Measurements from ENCODE around the gene RBM44.

RBM44 gene

DNA sequence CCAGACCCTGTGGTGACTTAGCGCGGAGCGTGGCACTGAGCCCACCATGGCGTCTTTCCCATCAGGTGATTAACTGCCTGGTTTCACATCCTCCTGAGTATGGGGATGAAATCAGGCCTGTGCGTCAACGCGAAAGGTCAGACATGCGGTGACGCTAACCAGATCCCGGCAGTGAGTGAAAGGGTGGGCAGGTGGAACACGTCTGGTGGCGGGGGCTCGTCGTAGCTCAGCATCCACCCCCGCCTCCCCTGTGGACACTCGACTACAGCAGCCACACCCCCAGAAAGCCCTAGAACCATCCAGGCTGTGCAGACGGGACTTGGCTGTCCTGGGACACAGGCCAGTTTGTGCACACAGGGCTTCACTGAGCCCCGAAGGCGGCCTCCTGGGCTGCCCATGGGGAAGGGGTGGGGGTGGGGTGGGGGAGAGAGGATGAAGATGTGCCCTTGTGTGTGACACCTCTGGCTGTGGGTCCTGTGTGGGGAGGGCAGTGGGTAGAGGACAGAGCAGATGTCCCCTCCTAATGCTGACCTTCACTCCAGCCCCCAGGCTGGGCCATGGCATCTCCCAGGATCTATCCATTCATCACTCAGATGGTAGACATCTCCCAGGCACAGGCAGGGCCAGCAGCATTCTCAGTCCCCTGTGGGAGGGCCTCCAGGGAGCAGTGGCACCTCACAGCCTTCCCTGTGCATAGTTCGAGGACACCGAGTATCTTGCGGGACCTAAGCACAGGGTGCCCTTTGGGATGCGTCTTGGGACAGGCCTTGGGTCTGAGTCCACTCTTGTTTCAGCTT is 88.3 kb downstream of the RBM44 start:
- DNase-seq: peak; percentile 5

DNA sequence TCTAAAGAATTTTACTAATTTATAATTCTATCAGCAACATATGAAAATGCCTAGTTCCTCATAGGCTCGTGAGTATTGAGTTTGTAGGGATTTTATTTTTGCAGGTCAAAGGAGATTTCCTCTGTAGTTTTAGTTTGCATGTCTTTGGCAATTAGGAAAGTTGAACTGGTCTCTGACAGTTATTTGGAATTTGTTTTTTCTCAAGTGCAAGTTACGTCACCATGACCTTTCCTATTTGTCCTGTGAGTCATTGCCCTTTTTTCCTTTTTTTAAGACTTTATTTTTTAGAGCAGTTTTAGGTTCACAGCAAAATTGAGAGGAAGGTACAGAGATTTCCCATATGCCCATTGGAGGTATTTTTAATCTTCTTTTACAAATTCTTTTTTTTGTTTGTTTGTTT is 89.8 kb downstream of the RBM44 start:
- DNase-seq: no peak

DNA sequence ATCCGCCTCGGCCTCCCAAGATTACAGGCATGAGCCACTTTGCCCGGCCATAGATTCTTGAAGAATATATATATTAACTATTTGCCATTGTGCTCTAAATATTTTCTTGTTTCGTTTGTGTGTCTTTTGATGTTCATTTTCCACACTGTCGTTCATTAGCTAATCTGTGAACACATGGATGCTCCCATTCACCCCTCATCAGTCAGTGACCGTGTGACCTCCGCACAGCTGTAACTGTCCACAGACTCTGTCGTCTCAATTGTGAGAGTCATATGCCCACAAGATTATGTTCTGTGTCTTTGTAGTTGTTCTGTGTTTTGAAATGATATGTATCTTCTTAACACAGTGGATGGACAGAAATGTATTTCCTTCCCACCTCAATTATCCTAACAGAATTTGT is 90.4 kb downstream of the RBM44 start:
- no peak for DNase-seq

DNA sequence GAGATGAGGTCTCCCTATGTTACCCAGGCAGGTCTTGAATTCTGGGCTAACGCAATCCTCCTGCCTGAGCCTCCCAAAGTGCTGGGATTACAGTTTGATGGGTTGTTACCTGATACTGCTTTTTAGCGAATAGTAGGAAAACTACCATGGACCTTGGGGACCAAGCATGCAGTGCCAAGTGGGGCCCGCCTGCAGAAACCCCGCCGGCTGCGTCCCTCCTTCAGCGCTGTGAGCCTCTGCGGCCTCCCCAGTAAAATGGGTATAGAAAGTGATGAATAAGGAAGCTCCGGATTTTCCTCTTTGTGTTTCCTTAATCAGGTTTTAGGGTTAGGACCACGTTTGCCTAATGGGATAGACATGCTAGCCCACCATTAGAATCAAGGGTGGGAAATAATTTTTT is 91.2 kb downstream of the RBM44 start:
- DNase-seq: no peak

All from NCI-H69 (cell line).